TTC549 (cell line): ENCODE data around the gene NFIC.
"Not testable (repeated sequence)": the region's sequence is repeated elsewhere in the genome, so short reads cannot be mapped to it uniquely, and the experiment has no call there.

ENCODE experiments used
- FAIRE-seq: peaks from 2 replicates; lab custom pipeline; 2012; peaks lifted over from hg19 to GRCh38; lab: Jason Lieb, UNC

The NFIC gene

DNA sequence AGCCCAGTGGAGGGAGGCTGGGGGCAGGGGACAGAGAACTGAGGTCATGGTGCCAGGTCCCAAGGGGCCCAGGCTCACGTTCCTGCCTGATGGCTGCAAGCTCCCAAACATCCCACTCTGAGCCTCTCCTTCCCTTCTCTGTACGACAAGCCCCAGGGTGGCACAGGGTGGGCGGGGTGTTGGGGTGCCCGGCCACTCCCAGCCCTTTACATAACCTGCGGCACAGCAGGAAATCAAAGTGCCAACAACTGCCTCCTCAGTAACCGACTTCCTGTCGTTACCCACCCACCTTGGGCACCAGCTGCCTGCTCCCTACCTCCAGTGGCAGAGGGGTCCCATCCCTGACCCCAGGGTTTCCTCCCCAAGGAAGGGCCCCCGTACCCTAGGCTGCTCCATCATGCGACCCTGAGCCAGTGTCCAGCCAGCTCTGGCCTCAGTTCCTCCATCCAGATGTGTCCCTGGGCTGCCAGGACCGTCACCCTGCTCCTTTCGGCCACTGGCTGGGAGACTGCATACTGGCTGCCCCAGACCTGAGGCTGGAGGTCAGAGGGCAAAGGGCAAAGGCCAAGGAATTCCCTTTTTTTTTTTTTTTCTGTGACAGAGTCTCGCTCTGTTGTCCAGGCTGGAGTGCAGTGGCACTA, 27.7 kb upstream of the NFIC start:
- no peak for FAIRE-seq

DNA sequence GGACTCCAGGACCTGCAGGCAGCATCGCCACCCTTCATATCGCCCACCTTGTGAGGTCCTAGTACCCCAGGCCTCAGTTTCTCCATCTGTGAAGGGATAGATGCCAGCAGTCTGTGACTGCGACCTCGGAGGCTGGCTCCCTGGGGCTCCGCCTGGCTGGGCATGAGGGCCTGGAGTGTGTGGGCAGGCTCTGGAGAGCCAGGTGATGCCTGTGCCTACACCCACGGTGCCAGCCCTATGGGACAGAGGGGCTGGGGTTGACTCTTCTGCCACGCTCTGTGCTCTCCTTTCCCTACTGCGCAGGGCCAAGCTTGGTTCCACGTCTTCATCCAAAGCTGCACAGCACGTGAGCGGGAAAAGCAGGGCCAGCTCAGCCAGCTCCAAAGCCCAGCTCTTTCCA, 26.0 kb upstream of the NFIC start:
- no peak for FAIRE-seq

DNA sequence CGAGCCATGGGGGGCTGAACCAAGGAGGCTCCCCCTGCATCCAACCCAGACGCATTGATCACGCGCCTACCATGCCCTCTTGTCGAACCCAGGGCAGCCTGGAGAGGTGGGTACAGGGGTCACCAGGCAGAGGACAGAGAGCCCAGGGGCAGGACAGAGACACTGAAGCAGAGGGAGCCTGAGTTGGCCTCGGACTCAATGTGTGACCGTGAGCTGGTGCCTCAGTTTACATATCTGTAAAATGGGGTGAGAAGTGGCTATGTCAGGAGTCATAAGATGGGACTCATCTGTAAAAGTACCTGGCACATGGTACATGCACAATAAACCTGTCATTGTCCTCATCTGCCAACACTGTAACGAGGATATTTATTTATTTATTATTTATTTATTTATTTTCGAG, 24.1 kb upstream of the NFIC start:
- no peak for FAIRE-seq

DNA sequence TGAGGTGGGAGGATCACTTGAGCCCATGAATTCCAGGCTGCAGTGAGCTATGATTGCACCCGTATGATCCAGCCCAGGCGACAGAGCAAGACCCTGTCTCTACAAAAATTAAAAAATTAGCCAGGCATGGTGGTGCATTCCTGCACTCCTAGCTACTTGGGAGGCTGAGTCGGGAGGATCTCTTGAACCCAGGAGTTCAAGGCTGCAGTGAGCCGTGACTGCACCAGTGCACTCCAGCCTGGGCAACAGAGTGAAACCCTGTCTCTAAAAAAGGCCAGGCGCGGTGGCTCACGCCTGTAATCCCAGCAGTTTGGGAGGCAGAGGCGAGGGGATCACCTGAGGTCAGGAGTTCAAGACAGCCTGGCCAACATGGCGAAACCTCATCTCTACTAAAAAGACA, 23.4 kb upstream of the NFIC start:
- not testable (repeated sequence) for FAIRE-seq

DNA sequence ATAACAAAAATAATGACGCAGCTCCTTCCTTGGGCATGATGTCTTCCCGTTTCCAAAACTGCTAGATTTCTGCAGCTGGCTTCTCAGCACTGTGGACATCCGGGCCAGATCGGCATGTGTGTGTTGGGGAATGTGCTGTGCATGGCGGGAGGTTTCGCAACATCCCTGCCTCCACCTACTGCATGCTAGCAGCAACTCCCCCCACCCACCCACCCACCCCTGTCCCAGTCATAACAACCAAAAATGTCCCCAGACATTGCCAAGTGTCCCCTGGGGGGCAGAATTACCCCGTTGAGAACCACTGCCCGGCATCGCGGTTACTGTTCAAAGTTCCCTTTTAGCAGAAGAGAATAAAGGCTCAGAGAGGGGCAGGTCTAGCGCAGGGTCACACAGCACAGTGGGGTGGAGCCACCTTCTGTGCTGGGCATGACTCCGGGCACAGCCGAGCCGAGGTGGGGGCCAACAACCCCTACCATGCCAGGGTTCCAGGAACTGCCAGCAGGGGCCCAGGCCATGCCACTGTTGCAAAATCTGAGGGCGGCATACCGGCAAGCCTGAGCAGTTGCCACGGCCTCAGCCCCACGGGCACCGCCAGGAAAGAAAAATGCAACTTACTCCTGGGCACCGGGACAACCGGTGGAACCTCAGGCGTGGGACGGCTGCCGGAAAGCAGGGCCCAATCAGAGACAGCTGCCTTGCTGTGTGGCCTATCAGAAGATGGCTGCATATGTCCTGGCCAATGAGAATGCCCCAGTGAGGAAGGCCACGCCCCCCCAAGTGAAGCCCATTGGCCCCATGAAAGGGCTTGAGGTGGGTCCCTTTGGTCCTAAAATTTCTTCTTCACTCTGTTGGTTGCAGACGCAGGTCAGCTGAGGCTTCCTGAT, 22.5 kb upstream of the NFIC start:
- no peak for FAIRE-seq

DNA sequence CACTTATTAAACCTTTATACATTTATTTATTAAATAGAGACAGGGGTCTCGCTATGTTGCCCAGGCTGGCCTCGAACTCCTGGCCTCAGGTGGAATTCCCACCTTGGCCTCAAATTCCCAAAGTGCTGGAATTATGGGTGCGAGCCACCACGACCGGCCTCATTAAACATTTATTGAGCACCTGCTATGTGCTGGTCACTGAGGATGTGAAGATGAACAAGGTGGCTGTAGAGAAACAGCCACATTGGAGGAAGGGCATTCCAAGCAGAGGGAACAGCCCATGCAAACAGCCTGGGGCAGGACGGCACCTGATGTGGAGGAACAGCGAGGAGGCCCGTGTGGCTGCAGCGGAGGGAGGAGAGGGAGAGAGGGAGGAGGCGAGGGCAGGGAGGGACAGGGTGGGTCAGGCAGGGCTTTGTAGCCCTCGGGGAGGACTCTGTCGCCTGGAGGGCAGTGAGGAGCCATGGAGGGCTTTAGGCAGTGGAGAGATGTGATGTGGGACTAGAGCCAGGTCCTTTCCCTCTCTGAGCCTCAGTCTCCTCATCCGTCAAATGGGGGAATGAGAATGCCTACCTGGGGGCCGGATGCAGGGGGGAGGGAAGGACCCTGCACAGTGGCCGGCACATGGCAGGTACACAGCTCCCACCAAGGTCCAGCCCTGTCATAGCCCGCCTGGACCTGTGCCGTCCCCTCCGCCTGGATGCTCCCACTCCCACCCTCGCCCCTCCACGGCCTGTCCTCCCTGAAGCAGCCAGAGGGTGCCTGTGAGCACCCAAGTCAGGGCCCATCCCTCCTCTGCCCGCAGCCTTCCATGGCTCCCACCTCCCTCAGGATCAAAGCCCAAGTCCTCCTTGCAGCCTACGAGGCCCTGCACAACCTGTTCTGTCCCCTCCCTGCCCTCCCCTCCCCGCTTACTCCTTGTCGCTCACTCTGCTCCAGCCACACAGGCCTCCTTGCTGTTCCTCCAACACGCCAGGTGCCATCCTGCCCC, 21.5 kb upstream of the NFIC start:
- no peak for FAIRE-seq

DNA sequence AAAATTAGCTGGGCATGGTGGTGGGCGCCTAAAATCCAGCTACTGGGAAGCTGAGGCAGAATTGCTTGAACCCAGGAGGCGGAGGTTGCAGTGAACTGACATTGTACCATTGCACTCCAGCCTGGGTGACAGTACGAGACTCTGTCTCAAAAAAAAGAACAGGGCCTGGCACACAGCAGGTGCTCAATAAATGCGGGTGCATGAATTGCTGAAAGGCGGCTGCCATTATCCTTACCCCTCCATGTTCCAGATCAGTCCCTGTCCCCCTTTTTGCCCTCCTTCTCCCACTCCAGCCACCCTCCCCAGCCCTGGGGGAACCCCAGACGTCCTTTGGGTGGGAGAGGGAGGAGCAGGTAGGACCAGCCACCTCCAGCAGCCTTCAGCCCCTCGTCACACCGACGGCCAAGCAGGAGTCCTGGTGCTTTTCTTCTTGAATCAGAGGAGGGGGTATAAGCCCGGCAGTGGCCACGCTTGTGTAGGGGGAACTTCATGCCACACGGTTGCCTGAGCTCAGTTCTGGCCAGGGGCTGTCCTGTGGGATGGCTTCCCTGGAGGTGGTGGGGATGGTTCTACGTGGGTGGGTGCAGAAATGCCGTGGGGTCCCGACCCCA, 20.4 kb upstream of the NFIC start:
- no peak for FAIRE-seq

DNA sequence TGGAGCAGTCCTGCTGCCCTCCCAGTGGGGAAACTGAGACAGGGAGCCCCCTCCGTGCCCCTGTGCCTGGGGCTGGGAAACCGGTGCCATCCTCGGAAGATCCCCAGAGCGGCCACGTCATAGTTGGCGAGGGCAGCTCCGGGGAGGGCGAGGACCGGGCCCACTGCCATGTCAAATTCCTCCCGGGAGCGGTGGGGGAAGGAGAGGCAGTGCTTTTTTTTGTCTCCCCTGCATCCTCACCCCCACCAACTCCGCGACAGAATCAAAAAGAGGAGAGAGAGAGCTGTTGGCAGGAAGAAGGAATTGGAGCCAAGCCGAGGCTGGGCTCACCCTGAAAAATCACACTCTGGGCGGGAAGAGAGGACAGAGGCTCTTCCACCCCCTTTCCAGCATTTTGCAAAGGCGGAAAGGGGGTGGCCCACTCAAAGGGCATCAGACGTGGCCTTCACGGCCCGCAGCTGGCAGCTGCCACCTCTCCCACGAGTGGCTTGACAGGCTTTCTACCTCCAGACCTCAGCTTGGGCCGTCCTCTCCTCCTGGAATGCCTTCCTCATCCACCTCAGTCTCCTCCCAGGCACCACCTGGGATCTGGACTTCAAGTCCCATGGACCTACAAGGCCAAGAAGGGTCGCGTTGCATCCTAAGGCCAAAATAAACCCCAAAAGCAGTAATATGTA, 19.6 kb upstream of the NFIC start:
- FAIRE-seq: no peak

DNA sequence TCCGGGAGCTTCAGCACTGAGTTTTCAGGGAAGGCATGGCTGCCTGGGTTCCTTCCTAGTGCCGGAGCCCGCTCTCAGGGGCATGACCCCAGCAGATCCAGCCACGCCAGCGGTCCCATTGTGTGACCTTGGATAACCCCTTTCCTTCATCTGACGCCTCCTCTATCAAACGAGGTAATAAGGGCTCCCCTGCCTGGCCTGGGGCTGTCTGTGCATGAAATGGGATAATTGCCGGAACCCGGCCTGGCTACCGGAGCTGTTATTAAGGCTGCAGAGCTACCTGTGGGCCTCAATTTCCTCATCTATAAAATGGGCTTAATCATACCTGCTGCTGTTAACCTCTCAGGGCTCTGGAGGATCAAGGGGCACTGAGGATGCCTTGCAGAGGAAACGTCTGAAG, 18.3 kb upstream of the NFIC start:
- no peak for FAIRE-seq

DNA sequence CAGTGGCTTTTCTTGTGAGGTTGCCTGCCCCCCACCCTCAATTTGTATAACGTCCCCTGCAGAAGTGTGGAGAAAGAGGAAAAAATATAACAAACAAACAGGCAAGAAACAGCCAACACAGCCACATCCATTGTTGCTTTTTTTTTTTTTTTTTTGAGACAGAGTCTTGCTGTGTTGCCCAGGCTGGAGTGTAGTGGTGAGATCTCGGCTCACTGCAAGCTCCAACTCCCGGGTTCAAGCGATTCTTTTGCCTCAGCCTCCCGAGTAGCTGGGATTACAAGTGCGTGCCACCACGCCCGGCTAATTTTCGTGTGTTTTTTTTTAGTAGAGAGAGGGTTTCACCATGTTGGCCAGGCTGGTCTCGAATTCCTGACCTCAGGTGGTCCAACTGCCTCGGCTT, 17.9 kb upstream of the NFIC start:
- FAIRE-seq: not testable (repeated sequence)

DNA sequence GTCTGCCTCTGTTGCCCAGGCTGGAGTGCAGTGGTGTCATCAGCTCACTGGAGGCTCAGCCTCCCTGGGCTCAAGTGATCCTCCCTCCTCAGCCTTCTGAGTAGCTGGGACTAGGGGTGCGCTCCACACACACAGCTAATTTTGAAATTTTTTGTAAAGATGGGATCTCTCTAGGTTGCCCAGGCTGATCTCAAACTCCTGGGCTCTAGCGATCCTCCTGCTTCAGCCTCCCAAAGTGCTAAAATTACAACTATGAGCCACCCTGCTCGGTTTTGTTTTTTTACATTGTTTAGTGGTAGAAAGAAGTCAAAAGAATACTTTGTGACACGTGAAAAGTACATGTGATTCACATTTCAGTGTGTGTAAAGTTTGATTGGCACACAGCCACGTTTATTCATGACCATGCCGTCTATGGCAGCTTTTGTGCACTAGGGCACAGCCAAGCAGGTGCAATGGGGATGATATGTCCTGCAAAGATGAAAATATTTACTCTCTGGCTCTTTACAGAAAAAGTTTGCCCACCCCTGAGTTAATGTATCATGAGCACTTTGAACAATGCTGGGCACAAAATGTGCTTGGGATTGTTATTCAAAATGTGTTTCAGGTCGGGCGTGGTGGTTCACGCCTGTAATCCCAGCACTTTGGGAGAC, 16.2 kb upstream of the NFIC start:
- FAIRE-seq: no peak

DNA sequence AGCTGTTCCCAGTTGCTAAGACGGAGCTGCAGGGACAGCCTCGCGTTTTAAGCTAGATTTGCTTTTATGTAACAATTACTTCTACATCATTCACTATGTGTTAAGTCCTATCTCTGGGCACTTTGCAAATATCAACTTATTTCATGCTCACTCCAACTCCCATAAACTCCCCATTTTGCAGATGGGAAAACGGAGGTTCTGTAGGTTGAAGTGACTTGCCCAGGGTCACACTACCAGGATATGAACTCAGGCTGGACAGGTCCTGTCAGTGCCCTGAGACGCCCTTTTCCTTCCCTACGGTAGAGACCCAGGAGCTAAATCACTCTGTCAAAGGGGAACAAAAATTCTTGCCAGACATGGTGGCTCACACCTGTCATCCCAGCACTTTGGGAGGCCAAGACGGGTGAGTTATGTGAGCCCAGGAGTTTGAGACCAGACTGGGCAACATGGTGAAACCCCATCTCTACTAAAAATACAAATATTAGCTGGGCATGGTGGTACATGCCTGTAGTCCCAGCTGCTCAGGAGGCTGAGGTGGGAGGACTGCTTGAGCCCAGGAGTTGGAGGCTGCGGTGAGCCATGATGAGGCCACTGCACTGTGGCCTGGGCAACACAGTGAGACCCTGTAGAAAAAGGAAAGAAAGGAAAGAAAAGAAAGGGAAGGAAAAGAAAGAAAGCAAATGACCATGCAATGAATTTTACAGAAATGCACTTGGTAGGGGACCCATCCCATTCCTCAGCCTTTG, 14.5 kb upstream of the NFIC start:
- no peak for FAIRE-seq

DNA sequence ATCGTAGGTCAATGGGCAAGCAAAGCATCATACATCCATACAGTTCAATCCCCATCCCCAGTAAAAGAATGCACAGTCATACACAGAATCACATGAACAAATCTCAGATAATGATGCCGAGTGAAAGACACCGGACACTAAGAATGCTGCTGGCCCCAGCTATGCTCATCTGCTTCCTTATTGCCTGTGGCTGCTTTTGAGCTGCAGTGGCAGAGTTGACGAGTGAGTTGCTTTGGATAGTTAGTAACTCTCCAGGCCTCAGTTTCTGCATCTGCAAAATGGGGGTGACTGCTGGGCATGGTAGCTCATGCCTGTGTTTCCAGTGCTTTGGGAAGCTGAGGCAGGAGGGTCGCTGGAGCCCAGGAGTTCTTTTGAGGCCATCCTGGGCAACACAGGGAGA, 12.9 kb upstream of the NFIC start:
- FAIRE-seq: no peak

DNA sequence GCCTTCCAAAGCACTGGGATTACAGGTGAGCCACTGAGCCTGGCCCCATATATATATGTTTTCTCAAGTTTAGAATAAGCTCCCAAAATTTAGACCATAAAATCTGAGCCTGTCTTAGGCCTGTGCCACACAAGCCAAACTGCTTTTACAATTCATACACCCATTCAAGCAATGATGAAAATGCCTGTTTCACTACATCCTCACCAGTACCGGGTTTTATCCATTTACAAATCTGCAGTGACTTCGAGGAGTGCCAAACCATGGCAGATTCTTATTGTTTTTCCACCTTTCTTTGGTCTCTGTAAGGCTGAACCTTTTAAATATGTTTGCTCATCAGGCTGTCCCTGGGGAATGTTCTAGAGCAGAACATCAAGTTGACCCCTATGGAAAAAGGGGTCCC, 9.6 kb upstream of the NFIC start:
- no peak for FAIRE-seq

DNA sequence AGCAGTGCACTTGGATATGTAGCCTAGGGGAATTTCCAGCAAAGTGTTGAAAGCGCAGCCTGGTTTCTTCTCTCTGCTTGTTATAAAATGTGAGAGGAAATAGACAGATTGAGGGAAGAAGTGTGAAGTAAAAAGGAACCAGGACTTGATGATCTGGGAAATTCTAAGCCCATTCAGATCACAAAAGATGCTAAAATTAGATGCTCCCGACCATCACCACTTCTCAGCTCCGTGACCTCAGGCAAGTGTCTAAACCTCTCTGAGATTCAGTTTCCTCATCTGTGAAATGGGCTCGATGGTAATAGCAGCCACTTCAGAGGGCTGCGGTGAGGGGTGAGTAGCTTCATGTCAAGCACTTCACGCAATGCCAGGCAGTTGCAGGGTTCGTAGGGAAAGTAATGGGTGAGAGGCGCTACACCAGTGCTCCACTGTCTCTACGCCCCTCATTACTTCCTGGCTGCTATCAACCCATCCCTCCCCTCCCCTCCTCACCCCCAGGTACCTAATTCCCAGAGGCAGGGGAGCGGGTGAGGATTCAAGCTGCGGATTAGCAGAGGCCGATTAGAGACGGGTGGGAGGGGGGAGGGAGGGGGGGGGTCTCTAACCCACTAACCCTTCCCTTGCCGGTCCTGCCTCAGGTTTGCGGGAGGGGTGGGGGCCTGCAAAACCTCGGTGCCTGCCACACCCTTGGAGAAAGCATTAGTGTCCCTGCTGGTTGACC, 9.0 kb upstream of the NFIC start:
- FAIRE-seq: no peak

DNA sequence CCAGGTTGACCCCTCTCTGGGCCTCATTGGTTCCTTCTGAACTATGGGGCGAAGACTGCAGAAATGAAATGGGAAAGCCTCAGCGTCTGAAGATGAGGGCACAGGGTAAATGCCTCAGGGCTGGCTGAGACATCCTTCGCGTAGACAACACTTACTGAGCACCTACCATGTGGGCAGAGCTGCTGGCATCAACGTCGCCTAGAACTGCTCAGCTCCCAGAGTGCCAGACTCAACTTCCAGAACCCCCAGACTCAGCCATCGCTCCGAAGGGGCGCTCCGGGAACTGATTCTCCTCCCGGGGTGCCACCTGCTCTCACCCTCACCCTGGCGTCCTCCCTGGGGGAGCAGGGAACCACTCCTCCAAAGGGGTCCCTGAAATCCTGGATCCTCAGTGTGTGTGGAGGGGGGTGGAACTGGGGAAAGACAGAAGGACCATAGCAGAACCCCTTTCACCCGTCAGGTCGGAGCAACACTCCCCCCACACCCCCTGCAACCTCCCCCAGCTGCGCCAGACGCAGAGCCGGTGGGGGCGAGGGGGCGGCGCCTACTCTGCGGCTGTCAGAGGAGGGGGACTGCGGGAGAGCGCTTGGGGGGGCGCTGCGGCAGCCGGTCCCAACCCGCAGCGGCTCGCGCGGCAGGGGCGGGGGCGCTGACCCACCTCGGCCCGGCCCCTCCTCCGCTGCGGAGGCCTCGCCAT, 8.2 kb upstream of the NFIC start:
- FAIRE-seq: no peak

DNA sequence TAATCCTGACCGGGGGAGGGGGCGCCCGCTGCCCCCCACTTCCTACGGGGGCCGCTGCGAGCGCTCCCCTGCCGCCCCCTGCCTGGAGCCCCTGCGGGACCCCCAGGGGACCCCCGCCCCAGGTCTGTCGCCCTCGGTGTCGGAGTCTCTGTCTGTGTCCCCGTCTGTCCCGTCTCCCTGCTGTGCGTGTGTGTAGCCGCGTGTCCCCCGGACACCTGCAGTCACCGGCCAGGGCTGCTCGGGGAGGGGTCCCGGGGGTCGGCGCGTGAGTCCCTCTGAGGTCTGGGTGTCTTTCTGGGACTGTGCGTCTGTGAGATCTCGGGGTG, 7.7 kb upstream of the NFIC start:
- no peak for FAIRE-seq

DNA sequence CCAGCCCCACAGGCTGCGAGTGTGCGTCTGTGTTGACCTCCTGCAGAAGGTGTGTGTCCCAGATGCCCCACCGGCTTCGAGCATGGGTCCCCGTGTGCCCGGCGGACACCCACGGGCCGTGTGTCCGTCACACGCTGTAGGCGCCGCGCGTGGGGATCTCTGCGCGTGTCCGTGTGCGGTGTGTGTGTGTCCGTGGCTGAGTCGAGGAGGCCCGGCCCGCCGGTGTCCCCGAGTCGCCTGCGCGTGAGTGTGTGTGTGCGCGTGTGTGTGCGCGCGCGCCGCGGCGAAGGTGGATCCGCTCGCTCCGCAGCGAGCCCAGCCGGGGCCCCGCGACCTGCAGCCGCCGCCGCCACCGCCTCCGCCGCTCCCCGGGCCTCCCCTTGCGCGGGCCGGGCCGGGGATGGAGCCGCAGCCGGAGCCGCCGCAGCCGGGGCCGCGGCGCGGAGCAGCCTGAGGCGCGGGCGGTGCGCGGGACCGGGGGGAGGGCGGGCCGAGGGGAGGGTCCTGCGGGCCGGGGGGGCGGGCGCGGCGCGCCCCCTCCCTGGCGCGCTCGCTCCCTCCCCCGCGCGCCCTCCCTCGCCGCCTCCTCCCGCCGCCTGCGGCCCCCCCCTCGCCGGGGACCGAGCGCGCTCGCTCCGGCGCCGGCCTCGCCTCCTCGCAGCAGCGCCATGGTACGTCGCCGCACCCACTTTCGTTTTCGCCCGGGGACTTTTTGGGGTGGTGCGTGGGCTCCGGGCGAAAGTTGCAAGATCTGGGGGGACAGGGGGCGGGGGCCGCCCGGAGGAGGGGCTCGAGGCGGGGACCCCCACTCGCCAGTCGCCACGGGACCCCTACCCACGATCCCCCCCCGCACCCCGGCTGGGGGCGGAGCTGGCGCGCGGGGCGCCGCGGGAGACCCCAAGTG, 7.1 kb upstream of the NFIC start:
- FAIRE-seq: no peak
